Activated T-helper 1 cell treated with anti-CD3 and anti-CD28 coated beads, Interleukin-2, amount 50 U/mL, for 16 hours (primary cell): Measurements from ENCODE around the gene MAN1B1.

Experiments used
- DNase-seq, 2 donors: peaks; one replicate each; pipeline ENCODE4 v3.0.0-alpha.2; 2020; ENCODE audit warnings: low read depth in 1 of 2, low spot score in 1 of 2

MAN1B1 gene

DNA sequence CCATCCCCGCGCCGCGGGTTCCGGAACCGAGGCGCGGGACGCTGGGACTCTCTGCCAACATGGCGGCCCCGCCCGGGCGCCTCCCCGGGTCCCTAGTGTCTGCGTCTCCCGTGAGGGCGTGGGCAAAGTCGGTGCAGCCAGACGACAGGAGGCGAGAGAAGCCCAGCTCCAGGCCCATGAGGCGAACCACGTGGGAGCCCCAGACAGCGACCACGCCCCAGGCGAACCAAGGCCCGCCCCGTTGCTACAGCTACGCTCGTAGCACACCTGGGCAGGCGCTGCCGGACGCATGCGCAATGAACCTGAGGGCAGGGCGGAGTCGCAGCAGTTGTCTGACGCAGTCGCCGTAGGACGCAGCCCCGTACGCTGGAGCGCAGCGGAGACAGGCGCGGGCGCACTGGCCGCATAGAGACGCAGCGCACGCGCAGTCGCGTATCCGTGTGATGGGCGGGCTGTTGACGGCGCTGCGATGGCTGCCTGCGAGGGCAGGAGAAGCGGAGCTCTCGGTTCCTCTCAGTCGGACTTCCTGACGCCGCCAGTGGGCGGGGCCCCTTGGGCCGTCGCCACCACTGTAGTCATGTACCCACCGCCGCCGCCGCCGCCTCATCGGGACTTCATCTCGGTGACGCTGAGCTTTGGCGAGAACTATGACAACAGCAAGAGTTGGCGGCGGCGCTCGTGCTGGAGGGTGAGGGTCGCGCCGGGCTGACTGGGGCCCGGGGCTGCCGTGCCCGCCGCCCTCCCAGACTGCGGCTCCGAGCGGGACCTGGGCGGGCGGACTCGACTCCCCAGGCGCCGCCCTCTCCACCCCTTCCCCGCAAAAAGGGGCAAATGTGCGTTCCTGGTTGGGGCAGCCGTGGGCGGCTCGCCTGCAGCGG, at the start of gene MAN1B1:
Gene MAN1B1, plus strand, starts transcription at position 455 of the 878 bp plus-strand sequence. Its CDS starts 15 bp downstream, at position 470.
- DNase-seq: peak; percentile 97 to 99

DNA sequence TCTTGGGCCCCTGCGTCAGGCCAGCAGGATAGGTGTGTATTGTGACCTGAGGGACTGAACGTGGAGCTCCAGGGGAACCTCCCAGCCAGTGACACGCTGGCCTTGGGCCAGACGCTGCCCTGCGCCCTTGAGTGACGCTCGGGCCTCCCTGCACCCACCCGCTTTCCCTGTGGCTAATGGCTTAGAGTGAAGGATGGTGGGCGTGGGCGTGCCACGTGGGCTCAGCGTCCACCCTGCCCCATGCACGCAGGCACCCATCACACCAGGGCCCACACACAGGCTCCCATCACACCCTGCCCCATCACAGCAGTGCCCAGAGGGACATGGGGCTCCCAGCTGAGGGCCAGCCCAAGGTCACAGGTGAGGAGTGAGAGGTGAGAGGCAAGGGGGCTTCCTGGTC, 49.8 kb upstream of the MAN1B1 start:
- DNase-seq: no peak

DNA sequence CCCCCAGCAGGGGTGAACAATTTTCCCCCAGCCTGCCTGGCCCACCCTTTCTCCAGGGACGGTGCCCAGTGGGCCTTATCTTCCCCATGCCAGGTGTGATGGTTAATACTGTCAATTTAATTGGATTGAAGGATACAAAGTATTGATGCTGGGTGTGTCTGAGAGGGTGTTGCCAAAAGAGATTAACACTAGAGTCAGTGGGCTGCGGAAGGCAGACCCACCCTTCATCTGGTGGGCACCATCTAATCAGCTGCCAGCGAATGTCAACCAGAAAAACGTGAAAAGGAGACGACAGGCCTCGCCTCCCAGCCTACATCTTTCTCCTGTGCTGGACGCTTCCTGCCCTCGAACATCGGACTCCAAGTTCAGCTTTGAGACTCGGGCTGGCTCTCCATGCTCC, 49.3 kb upstream of the MAN1B1 start:
- DNase-seq: no peak

DNA sequence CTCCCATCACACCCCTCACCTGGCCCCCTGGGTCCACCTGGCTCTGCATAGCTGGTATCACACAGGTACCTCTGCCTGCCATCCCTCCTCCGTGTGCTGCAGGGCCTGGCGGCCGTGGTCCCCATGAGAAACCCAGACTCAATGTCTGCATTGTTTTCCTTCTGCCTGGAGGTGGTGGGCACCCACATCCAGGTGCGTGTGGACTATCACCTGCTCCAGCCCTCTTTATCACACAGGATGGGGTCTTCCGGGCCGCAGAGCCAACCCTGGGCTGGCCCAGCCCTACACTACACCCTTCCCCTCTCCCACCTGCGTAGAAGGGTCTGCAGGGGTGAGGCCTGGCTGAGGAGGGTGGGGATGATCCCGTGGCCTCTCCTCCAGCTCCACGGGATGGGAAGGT, 47.9 kb upstream of the MAN1B1 start:
- no peak for DNase-seq

DNA sequence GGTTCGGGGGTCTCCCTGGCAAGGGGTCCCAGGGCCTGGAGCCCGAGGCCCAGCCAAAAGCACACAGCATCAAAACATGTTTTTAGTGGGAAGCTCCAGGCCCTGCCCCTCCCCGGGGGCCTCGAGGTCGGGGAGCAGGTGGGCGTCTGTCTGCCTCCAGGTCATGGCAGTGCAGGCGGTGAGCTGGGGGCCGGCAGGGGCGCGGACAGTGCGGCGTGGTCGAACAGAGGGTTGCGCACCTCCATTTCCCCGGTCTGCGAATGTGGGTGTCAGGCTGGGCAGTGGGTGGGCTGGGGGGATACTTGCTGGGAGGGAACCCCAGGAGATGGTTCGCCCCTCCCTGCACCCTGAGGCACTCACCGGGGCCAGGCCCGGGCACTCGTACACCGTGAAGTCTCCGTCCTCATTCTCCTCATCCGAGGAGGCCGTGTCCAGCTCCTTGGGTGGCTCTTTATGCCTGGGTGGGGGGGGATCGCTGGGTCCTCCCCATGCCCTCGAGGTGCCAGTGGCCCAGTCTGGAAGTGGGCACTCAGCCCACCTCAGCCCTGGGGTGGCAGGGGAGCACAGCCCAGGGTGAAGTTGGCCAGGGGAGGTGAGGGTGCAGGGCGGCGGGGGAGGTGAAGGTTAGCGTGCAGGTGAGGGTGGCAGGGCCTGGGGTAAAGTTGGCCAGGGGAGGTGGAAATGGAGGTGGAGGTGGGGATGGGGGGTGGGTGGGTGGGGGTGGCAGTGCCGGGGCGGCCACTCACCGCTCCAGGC, 47.0 kb upstream of the MAN1B1 start:
- no peak for DNase-seq

DNA sequence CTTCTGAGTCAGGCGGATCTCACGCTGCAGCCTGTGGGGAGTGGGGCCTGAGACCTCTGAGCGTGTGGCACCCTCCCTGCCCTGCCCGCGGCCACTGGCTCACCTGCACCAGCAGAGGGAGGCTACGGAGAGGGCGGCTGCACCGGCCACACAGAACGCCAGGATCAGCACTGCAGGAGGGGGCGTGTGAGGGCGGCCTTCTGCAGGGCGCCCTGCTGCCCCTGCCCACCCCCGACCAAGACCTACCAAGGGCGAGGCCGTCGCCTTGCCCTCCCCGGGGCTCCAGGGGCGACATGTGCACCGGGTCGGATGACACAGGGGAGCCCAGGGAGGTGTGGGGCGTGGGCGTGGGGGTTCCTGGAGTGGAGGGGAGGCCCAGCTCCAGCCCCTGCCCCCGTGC, 46.2 kb upstream of the MAN1B1 start:
- DNase-seq: no peak

DNA sequence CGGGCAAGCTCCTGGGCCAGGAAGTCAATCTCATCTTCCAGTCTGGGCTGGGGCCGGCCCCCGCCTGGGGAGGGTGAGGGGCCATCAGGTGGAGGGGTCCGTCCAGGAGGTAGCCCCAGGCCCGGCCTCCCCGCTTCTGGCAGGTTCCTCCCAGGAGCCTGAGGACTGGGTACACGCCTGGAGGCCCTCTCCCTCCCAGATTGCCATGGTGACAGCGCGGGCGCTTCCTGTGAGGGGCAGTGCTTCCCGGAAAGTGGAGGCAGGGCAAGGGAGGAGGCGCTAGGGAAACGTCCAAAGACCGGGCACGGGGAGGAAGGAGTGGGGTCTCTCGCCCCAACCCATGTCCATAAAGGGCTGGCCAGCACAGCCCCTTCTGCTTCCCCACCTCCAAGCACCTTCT, 45.7 kb upstream of the MAN1B1 start:
- no peak for DNase-seq

DNA sequence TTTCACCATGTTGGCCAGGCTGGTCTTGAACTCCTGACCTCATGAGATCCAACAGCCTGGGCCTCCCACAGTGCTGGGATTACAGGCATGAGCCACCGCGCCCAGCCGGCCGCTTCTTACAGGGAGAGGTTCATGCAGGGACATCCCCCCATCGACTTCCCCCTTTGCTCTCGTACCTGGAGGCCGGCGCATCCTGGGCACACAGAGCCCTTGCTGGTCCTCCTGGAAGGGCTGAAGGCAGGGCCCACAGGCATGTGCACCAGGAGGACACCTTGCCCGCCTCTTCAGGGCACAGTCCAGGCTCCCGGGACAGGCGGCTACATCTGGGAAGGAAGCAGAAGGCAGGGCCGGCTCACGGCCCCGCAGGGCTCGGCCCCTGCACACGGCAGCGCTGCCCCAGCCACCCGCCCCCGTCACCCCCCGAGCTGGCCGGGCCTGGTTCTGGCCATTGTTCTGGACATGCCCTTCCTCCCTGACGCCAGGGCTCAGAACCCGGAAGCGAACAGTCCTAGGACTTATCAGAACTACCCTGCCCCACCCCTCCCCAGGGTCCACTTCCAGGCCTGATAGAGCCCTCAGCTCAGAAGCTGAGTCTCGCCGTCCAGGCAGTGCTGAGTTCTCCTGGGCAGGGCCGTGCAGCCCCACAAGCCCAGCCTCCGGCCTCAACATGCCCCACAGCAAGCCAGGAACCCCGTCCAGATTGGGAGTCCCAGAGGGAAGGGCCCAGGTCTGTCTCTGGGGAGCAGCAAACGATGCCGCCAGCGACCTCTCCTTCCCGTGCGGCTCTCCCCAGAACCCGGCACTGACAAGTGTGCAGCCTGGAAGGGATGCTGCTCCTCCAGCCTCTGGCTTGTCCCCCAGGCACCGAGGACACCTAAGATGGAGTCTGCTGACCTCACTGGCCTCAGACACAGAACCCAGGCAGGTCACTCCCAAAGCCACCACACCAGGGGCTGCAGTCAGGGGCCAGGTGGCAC, 43.7 kb upstream of the MAN1B1 start:
- no peak for DNase-seq

DNA sequence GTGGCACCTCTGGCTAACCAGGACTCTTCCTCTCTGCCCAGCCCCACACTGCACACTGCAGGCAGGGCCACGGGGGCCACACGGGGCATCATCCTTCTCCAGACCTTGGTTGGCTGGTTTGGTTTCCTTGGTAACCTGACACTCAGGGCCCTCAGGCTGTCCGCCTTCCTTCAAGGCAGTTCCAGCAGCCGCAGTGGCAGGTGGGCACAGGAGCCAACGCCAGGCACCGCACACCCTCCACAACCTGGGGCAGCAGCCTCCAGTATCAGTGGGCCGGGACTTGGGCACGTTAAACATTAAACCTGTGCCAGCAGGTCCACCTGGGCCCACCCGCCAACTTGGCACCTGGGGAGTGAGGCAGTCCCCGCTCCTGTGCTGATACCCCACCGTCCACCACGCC, 42.7 kb upstream of the MAN1B1 start:
- DNase-seq: no peak

DNA sequence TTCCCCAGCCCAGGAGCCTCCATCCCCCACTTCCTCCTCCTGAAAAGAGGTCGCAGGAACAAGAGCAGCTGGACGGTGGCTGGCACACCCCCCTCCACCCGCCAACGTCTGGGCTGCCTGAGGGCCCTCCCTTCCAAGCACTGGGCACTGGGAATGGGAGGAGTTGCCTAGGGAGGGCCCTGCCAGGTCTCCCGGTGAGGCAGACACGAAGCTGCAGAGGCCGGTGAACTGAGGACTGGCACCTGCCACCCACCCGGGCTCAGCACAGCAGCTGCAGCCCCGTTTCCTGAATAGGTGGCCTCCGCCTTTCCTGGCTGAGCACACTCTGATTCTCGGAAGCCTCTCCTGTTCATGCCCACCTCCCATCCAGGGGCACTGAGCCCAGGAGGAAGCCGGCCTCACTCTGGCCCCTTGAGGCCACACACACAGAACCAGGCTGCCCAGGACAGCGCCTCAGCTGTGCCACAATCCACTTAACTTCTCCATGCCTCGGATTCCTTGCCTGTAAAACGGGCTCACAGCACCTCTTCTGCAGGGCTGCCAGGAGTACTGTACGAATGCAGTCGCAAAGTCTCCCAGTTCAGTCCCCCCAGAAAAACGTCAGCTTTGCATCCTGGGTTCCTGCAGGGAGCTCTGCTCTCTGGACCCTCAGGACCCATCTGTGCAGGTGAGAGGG, 42.1 kb upstream of the MAN1B1 start:
- no peak for DNase-seq

DNA sequence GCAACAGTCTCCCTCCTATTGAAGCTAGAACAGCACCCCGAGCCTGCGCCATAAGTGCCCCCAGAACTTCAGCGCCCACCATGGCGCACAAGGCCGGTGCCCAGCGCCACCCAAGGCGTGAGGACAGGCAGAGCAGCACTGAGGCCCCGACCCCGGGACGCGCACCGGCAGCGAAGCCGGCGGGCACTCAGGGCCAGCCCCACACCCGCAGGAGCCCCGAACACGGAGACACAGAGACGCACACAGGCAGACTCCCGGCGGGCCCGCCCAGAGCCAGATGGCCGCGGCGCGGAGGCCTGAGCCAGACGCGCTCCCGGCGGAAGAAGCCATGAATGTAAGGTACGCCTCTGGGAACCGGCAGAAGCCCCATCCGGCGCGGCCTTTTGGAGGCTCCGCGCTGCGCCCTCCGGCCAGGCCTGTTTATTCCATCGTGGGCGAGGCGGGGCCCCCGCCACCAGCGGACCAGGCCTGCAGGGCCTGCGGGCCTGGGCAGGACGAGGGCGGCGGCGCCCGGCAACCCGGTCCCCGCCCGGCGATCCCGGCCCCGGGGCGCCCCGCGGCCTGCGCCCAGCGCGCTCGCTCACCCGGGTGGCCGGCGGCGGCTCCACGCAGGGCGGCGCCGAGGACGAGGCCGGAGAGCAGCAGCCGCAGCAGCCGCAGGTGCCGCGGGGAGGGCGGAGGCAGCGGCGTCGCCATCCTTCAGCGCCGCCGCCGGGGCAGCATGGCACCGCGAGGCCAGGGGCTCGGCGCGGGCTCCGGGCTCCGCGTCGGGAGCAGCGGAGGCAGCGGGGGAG, 41.3 kb upstream of the MAN1B1 start:
- DNase-seq: no peak

DNA sequence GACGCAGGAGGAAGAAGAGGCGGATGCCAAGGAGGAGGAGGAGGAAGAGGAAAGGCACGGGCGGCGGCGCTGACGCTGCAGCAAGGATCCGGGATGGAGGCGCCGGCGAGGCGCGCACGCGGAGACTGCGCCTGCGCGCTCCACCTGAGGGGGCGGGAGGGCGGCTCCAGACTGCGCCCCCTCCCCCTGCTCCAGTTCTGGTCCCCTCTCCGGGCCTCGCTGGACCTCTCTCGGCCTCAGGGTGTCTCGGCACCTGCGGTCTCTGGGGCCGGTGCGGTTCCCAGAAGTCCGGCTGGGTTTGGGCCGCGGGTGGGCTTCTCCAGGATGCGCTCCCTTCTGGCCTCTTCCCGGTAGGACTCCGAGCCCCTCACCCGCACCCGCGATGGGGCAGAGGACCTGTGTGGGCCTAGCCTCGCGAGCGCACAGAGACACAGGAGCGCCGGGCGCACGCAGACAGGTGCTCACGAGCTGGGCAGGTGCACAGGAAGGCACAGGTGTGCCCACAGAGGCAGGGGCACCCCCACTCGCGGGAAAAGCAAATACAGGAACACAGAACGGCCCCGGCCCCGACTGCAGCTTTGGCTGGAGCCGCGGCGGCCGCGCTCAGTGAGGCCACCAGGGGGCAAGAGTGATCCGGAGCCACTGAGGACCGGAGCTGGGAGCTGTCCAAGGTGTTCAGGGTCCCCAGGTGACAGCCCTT, 40.5 kb upstream of the MAN1B1 start, which contains the start of gene NPDC1:
Gene NPDC1, minus strand, starts transcription at position 90 of the 700 bp plus-strand sequence. CDS start 188 bp downstream, outside the sequence.
- peak; percentile 58 to 66 for DNase-seq

DNA sequence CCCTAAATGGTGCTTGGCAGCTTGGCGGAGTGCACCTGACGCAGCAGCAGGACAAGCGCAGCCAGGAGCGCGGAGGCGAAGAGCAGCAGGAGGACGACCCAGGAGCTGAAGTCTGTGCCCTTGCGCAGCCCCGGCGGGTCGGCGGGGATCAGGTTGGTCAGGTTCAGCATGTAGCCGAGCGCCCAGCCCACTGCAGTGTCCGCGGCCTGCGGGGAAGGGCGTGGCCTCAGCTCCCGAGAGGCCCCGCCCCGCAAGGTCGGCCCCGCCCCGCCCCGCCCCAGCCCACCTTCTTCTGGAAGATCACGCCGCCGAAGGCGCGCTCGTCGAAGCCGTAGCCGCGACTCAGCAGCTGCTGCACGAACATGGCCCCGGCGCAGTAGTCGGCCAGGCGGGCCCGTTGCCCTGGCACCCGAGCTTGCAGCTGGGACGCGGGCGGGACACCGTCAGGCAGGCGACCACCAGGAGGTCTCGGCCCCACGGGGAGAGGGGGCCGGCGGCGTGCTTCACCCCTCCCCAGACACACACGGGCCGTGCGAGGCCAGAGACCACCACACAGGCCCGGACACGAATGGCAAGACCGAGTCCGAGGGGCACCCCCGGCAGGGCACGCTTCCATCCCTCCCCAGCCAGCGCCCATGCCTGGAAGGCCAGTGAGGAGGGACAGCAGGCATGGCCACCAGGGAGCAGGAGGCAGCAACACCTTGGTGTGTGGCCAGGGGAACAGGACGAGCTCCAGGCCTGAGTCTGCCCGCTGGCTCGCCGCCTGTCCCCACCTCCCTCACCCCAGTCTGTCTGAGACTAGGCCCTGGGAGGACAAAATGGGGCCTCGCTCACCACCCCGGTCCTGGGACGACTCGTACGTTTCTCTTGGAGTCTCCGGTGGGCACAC, 37.9 kb upstream of the MAN1B1 start:
- no peak for DNase-seq

DNA sequence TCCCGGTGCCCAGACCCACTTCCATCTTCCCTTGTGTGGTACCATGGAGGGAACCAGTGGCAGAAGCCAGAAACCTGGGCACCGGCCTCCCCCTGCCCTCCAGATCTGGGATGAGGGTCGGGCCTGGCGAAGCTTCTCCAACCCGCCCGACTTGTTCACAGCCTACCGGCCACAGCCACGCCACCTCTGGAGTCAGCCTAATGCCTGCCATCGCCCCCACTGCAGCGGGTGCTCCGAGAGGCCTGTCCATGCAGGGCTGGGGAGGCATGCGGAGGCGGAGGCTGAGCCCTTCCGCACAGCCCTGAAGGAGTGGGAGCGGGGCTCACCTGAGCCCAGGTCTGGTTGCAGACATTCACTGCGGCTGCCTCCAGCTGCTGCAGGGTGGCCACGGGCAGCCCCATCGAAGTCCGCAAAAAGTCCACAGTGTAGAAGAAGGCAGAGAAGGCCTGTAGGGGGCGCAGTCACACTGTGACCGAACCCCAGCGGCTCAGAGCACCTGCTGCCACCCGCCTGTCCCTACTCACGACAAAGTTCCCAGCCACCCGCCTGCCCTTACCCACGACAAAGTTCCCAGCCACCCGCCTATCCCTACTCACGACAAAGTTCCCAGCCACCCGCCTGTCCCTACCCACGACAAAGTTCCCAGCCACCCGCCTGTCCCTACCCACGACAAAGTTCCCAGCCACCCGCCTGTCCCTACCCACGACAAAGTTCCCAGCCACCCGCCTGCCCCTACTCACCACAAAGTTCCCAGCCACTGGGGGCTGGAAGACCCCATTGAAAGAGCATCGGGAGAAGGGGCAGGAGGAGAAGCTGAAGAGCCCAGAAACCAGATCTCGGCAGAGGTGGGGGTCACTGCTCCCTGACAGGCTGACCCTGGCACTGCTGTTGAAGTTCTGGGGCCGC, 37.0 kb upstream of the MAN1B1 start:
- DNase-seq: no peak

DNA sequence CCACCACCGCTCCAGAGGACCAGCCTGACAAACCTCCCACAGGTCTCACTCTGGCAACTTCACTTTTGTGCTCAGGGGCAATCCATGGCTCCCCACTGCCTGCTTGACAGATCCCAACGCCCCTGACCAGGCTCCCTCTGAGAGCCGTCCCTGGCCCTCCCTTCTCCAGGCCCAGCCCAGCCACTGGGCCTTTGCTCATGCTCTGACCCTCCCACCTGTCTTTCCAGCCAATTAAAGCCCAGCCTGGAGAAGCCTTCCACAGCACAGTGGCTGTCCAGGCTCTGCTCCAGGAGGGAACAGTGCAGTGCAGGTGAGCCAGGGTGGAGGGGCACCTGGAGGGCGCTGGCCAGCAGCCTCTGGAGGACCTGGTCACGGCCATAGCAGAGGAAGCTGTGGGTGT, 36.2 kb upstream of the MAN1B1 start:
- no peak for DNase-seq

DNA sequence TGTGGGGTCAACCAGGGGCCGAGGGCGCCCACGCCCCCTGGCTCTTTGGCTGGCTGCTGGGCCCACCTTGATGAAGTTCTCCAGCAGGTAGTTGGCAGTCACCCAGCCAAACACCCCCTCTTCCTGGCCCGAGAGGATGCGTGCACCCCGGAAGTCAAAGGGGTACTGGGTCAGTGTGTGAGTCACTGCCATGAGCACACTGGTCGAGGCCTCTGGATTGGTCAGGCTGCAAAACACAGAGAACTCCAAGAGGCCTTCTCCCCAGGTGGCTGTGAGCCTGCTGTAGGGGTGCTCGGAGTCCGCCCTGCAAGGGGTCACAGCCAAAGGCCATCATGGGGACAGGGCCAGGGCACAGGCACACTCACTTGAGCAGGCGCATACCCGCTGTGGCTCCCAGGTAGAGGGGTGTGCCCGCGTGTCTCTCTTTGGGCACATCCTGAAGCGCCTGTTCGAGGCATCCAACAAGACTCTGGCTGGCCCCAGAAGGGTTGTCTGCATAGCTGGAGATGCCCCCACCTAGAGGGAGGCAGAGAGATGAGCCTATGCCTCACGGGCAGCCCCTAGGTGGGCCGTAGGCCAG, 35.5 kb upstream of the MAN1B1 start:
- DNase-seq: no peak

DNA sequence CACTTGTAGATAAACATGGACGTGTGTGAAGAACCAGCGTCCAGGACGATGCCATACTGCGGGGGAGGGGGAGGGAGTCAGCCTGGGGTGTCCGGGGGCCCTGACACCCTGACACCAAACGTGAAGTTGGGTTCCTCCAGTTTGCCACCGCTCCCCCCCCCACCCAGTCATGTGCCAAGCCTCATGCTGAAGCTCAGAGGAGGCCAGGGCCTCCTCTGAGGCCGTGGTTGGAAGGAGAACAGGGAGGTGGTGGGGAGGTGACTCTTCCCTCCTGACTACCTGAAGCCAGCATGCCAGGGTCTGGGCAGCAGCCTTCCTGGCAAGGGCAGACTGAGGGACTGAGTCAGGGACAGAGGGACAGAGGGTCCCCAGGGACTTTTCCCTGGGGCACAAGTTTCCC, 34.5 kb upstream of the MAN1B1 start:
- DNase-seq: no peak
